Mucosa of descending colon (tissue), 3 donors: Measurements from ENCODE around the gene CACNB3. TPM values are rescaled to one million over a fixed set of nuclear protein-coding genes. Genes with fewer than 3 reads are reported as not detected.
A peak's percentile ranks its signal among the peaks of the same experiment; 100 is the strongest.

Source experiments
- ATAC-seq: fragments of 200-7000 bp; cut with Tn5 transposase; one replicate; pipeline ENCODE4 v1.9.1; 2020; ENCODE audit warnings: mild to moderate bottlenecking, moderate library complexity
- DNase-seq, 3 donors: peaks; one replicate each; pipeline ENCODE4 v3.0.0-alpha.2; 2020
- H3K36me3 ChIP-seq: fragments of 200-600 bp; one replicate; pipeline ENCODE4 v1.8.0; 2021; ENCODE audit warnings: low read depth, mild to moderate bottlenecking
- H3K4me1 ChIP-seq: fragments of 200-600 bp; one replicate; pipeline ENCODE4 v1.8.0; 2021; ENCODE audit warnings: low read depth, mild to moderate bottlenecking
- H3K4me3 ChIP-seq: fragments of 200-600 bp; one replicate; pipeline ENCODE4 v1.8.0; 2021; ENCODE audit warnings: mild to moderate bottlenecking
- H3K9me3 ChIP-seq: fragments of 200-600 bp; one replicate; pipeline ENCODE4 v1.8.0; 2021; ENCODE audit warnings: mild to moderate bottlenecking
- intact Hi-C, 2 donors: fragments of 100-400 bp; cut with DNase I in 1 of 2; cut with micrococcal nuclease in 1 of 2; formaldehyde crosslinking; loops; one replicate each; pipeline versions ENCODE4 v1.11.0 to v1.11.1; 2022; cut with DNase I, micrococcal nuclease
- total RNA-seq, 3 donors: library from RNA; stranded (reverse); fragmentation: NEBNext Ultra II Directional in 2 of 3; extraction: Animal tissue kit (Norgen Biotek cat#: 25700) in 2 of 3; gene quantifications; one replicate each; pipeline versions ENCODE4 v1.2.1 to v1.2.4, GENCODE V29; 2021 to 2023
- TF ChIP-seq, protein P1 (sequence below): fragments of 200-600 bp; IDR thresholded peaks from one replicate; pipeline ENCODE4 v1.8.0; 2022; ENCODE audit warnings: antibody characterized with exemption, mild to moderate bottlenecking
- donor health status: DM: no; HTN: no; CAD: no; lungs with moderate emphysema.
- donor health status: DM: no; HTN: no; CAD: no.
- donor health status: DM: no; HTN: yes; CAD: no.

The CACNB3 gene
- total RNA-seq, 3 donors from 2014 or later, result 31.8 to 49.4 (median 45.1) TPM

GRCh38 chr12:48786591-48787544 lies 31.4 kb upstream of the CACNB3 start:
- Histone ChIP-seq H3K36me3 (no peaks in the 10 kb centered on the region), H3K4me1 (peaks cover 27% of the 10 kb centered on the region), H3K9me3 (no peaks in the 10 kb centered on the region), H3K4me3 (no peak overlapping the region)
- ATAC-seq, result no peak
- TF ChIP-seq, protein P1, sequence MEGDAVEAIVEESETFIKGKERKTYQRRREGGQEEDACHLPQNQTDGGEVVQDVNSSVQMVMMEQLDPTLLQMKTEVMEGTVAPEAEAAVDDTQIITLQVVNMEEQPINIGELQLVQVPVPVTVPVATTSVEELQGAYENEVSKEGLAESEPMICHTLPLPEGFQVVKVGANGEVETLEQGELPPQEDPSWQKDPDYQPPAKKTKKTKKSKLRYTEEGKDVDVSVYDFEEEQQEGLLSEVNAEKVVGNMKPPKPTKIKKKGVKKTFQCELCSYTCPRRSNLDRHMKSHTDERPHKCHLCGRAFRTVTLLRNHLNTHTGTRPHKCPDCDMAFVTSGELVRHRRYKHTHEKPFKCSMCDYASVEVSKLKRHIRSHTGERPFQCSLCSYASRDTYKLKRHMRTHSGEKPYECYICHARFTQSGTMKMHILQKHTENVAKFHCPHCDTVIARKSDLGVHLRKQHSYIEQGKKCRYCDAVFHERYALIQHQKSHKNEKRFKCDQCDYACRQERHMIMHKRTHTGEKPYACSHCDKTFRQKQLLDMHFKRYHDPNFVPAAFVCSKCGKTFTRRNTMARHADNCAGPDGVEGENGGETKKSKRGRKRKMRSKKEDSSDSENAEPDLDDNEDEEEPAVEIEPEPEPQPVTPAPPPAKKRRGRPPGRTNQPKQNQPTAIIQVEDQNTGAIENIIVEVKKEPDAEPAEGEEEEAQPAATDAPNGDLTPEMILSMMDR, result no peak
- DNase-seq, result no peak
- intact Hi-C loops, result no loop called here

DNA sequence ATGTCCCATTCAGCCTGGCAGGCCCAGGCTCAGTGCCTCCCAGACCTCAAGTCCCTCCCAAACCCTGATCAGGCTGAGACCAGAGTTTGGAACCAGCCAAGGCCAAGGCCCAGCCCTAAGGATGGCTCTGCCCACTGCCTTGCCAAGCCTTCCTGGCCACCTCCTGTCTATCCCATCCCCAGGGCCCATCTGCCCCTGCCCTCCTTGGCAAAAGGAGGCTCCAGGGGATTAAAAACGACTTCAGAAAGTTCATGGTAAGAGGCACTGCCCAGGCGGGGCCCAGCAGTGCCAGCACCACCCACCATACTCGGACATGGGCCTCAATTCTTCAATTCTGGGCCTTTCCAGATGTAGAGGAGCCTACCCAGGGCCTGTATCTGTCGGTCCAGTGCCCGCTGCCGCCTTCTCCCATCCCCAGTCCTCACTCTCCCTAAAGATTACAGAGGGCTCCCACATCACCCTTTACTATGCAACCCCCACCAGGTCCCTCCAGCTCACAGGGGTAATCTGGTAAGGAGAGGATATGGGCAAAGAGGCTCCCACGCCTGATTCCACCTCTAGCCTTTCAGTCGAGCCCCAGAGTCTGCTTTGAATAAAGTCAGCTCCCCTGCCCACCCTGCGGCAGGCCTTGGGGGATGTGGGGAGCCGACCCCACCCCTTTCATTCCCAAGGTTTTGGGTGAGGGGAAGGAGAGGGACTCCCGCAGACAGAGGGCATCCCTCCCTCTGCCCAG lies 30.3 kb upstream of the CACNB3 start:
- peaks cover 24% of the 10 kb centered on the region for H3K4me1 ChIP-seq
- DNase-seq, result peak in 1 of 3 donors; percentile 62

GRCh38 chr12:48788524-48788853 lies 29.8 kb upstream of the CACNB3 start:
- ATAC-seq (peak; percentile 14), DNase-seq (peak in 1 of 3 donors; percentile 67)
- TF ChIP-seq, protein P1, result no peak

More for the DNA sequence above, 30.3 kb upstream of the CACNB3 start:
- intact Hi-C loops, result no loop called here
- Histone ChIP-seq H3K4me3 (peak overlapping the region; percentile 78), H3K9me3 (no peaks in the 10 kb centered on the region), H3K36me3 (no peaks in the 10 kb centered on the region)
- TF ChIP-seq, protein P1, result no peak
- peak; percentile 51 for ATAC-seq

DNA sequence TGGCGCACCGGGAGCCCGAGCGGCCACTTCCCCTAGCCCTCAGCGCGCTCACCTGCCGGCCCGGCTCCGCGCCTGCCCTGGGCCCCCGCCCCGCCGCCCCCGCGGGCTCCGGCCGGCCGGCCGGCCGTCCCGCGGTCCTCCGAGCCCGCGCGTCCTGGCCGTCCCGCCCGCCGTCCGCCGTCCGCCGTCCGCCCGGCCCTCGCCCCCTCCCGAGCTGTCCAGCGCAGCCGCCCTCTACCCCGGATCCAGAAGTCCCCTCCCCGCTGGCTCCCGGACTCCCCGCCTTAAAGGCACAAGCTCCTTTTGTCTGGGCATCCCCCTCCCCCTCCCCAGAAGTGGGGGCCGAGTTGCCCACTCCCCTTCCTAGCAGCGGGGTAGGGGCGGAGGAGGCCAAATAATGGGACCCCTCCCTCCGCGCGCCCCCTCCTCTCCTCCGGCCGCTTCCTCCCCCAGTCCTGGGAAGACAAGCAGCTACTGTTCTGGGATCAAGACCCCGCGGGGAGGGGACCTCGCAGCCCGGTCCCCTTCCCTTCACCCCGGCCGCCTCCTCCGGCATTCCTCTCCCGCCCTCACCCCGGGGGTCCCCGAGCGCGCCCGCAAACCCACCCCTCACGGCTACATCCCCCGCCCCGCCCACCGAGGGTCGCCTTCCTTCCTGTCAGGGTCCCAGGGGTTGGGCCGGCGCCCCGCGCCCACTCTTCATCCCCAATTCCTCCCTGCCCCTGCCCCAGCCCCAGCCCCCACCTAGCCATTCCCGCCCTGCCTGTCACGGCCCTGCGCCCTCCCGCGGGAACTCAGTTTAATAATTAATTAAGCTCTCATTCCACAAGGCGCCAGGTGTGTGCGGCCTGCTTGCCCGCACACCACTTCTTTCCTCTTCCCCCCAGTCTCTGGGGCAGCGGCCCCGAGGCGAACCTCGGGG lies 29.2 kb upstream of the CACNB3 start, which contains the start of gene ADCY6:
Gene ADCY6 (minus strand): TSS at position 236 of the 922 bp plus-strand sequence. CDS start 5,655 bp downstream, outside the sequence.
- intact Hi-C loops, result no loop called here
- no peaks in the 10 kb centered on the region for H3K9me3 ChIP-seq
- DNase-seq (peak; percentile 86 to 88 (median 87)), ATAC-seq (peak; percentile 89)
- no peaks in the 10 kb centered on the region for H3K36me3 ChIP-seq
- H3K4me1 ChIP-seq, result peaks cover 30% of the 10 kb centered on the region
- H3K4me3 ChIP-seq, result peak within 1 kb of the TSS; percentile 78
- TF ChIP-seq, protein P1, result no peak

More at GRCh38 chr12:48788524-48788853, 29.8 kb upstream of the CACNB3 start:
- Histone ChIP-seq H3K4me1 (peaks cover 29% of the 10 kb centered on the region), H3K4me3 (peak overlapping the region; percentile 78), H3K9me3 (no peaks in the 10 kb centered on the region), H3K36me3 (no peaks in the 10 kb centered on the region)
- intact Hi-C loops, result no loop called here

DNA sequence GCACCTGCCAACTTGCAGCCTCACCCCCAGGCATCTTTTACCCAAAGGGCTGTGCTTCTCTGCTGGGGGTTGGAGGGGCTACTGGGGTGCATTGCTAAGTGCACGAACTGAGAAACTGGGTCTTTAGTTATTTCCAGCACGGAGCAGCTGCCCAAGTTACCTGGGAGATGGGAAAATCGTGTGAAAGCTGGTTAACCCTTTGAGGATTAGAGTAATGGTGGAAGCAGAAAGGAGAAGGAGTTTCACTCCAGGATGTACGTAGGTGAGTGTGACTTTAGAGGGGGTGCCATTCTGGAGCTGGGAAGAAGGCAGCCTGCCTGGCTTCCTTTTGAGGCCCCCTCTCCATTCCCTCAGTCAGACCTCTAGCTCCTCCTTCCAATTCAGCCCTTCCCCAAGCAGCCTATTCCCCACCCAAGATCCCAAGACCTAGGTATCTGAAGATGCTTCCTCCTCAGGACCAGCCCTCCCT lies 28.4 kb upstream of the CACNB3 start:
- Histone ChIP-seq H3K36me3 (no peaks in the 10 kb centered on the region), H3K4me3 (no peak overlapping the region), H3K9me3 (no peaks in the 10 kb centered on the region), H3K4me1 (peaks cover 34% of the 10 kb centered on the region)
- ATAC-seq, result no peak
- TF ChIP-seq, protein P1, result no peak
- no peak for DNase-seq
- intact Hi-C loops, result loop anchor here in 1 of 2 donors (5.0 kb wide), 1 partner anchor 38 kb away; no protein-coding TSS in a partner anchor
